Measurements from ENCODE around the gene NPIPA1.
A peak's percentile ranks its signal among the peaks of the same experiment; 100 is the strongest.
"Not testable (repeated sequence)": the region's sequence is repeated elsewhere in the genome, so short reads cannot be mapped to it uniquely, and the experiment has no call there.

Gene NPIPA1

DNA sequence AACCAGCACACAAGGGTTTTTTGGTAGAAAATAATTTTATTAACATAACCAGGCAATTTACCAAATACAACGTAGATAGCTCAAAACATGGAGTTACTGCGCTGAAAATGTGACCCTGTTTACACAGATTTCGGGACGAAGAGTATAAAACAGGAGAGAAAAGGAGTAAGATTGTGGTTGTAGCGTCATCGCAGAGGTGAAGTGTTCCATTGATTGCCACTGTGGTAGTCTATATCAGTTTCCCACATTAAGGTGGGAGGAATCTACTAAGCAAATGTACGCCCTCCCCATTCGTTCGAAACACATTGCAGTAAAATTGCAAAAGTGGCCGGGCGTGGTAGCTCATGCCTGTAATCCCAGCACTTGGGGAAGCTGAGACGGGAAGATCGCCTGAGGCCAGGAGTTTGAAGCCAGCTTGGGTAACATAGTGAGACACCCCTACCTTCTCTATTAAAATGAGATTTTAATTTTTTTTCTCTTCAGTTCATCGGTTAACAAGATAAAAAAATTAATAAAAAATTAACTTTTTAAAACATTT is 36.6 kb downstream of the NPIPA1 start:
- H3K9ac ChIP-seq (ENCODE audit: low read depth, low read length) = peak overlapping the region; percentile 42
- H3K36me3 ChIP-seq (ENCODE audit: control insufficient read depth, insufficient read depth, low read length); H3K4me1 ChIP-seq (ENCODE audit: control insufficient read depth, insufficient read depth, low read length); H3K9me3 ChIP-seq (ENCODE audit: control insufficient read depth, insufficient read depth, low read length); H3K27me3 ChIP-seq (ENCODE audit: control insufficient read depth, insufficient read depth, low read length): not testable (repeated sequence)
- peak overlapping the region; percentile 95 for H3K4me3 ChIP-seq (ENCODE audit: low read depth, low read length)

DNA sequence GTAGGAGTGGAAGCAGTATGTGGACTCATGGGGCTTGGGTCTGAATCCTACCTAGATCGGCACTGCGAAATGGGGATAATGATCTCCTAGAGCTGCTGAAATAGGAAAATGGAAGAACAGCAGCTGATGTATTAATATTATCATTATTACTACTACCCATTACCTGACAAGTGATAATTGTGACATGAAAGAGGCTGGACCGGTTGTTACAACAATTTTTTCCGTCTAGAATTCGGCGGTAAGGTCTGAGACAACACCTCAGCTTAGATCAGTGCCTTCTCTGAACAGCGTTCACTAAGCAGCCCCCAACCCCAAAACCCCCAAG is 37.0 kb downstream of the NPIPA1 start:
- H3K9ac ChIP-seq (ENCODE audit: low read depth, low read length) = peak overlapping the region; percentile 42
- not testable (repeated sequence) for H3K36me3 ChIP-seq (ENCODE audit: control insufficient read depth, insufficient read depth, low read length); H3K9me3 ChIP-seq (ENCODE audit: control insufficient read depth, insufficient read depth, low read length); H3K4me1 ChIP-seq (ENCODE audit: control insufficient read depth, insufficient read depth, low read length); H3K27me3 ChIP-seq (ENCODE audit: control insufficient read depth, insufficient read depth, low read length)
- H3K4me3 ChIP-seq (ENCODE audit: low read depth, low read length) = peak overlapping the region; percentile 95

- not testable (repeated sequence) for H3K27me3 ChIP-seq (ENCODE audit: control insufficient read depth, insufficient read depth, low read length); H3K36me3 ChIP-seq (ENCODE audit: control insufficient read depth, insufficient read depth, low read length); H3K4me1 ChIP-seq (ENCODE audit: control insufficient read depth, insufficient read depth, low read length); H3K9me3 ChIP-seq (ENCODE audit: control insufficient read depth, insufficient read depth, low read length)
- Histone ChIP-seq H3K9ac (ENCODE audit: low read depth, low read length) (peak within 1 kb of the TSS; percentile 97), H3K4me3 (ENCODE audit: low read depth, low read length) (peak within 1 kb of the TSS; percentile 95)
Measured at GRCh38 chr16:14974656-14975417, 37.6 kb downstream of the NPIPA1 start, which contains the start of gene PDXDC1. TSS of gene PDXDC1 (plus strand) at chr16:14975026. CDS start at chr16:14975200, 174 bp downstream.

GRCh38 chr16:14975418-14976194 is 38.4 kb downstream of the NPIPA1 start:
- peak overlapping the region; percentile 97 for H3K9ac ChIP-seq (ENCODE audit: low read depth, low read length)
- H3K27me3 ChIP-seq (ENCODE audit: control insufficient read depth, insufficient read depth, low read length); H3K36me3 ChIP-seq (ENCODE audit: control insufficient read depth, insufficient read depth, low read length); H3K4me1 ChIP-seq (ENCODE audit: control insufficient read depth, insufficient read depth, low read length); H3K9me3 ChIP-seq (ENCODE audit: control insufficient read depth, insufficient read depth, low read length): not testable (repeated sequence)
- peak overlapping the region; percentile 95 for H3K4me3 ChIP-seq (ENCODE audit: low read depth, low read length)

DNA sequence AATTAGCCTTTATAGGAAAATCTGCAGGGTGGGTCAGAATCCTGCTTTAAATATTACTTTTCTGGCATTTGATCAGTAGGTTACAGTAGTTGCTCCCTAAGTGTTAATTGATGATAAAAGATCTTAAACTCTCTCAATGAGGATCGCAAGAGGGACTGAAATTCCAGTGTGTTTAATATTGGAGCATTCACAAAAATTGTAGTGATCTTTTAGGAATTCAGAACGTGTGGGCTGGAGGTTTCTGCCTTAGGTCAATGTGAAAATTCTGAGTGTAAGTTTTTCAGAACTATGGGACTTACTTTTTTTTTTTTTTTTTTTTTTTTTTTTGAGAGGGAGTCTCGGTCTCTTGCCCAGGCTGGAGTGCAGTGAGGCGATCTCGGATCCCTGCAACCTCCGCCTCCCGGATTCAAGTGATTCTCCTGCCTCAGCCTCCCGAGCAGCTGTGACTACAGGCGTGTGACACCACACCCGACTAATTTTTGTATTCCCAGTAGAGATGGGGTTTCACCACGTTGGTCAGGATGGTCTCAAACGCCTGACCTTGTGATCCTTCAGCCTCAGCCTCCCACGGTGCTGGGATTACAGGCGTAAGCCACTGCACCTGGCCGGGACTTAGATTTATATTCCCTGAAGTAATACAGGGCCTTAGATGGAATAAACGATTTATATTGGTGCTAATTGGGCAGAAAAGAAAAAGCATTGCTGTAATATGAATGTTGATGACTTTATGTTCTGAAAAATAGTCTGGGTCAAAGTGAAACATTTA is 39.9 kb downstream of the NPIPA1 start:
- not testable (repeated sequence) for H3K9ac ChIP-seq (ENCODE audit: low read depth, low read length); H3K27me3 ChIP-seq (ENCODE audit: control insufficient read depth, insufficient read depth, low read length); H3K4me3 ChIP-seq (ENCODE audit: low read depth, low read length); H3K4me1 ChIP-seq (ENCODE audit: control insufficient read depth, insufficient read depth, low read length); H3K36me3 ChIP-seq (ENCODE audit: control insufficient read depth, insufficient read depth, low read length); H3K9me3 ChIP-seq (ENCODE audit: control insufficient read depth, insufficient read depth, low read length)

GRCh38 chr16:14978281-14978680 is 41.0 kb downstream of the NPIPA1 start:
- not testable (repeated sequence) for H3K27me3 ChIP-seq (ENCODE audit: control insufficient read depth, insufficient read depth, low read length); H3K9me3 ChIP-seq (ENCODE audit: control insufficient read depth, insufficient read depth, low read length); H3K36me3 ChIP-seq (ENCODE audit: control insufficient read depth, insufficient read depth, low read length); H3K4me1 ChIP-seq (ENCODE audit: control insufficient read depth, insufficient read depth, low read length); H3K9ac ChIP-seq (ENCODE audit: low read depth, low read length); H3K4me3 ChIP-seq (ENCODE audit: low read depth, low read length)

- H3K36me3 ChIP-seq (ENCODE audit: control insufficient read depth, insufficient read depth, low read length); H3K4me1 ChIP-seq (ENCODE audit: control insufficient read depth, insufficient read depth, low read length); H3K4me3 ChIP-seq (ENCODE audit: low read depth, low read length); H3K27me3 ChIP-seq (ENCODE audit: control insufficient read depth, insufficient read depth, low read length); H3K9me3 ChIP-seq (ENCODE audit: control insufficient read depth, insufficient read depth, low read length); H3K9ac ChIP-seq (ENCODE audit: low read depth, low read length): not testable (repeated sequence)
Measured at GRCh38 chr16:14978908-14979307, 41.7 kb downstream of the NPIPA1 start.

- not testable (repeated sequence) for H3K27me3 ChIP-seq (ENCODE audit: control insufficient read depth, insufficient read depth, low read length); H3K4me1 ChIP-seq (ENCODE audit: control insufficient read depth, insufficient read depth, low read length); H3K9me3 ChIP-seq (ENCODE audit: control insufficient read depth, insufficient read depth, low read length); H3K9ac ChIP-seq (ENCODE audit: low read depth, low read length); H3K4me3 ChIP-seq (ENCODE audit: low read depth, low read length); H3K36me3 ChIP-seq (ENCODE audit: control insufficient read depth, insufficient read depth, low read length)
Measured at GRCh38 chr16:14981234-14981633, 44.0 kb downstream of the NPIPA1 start.

- not testable (repeated sequence) for H3K36me3 ChIP-seq (ENCODE audit: control insufficient read depth, insufficient read depth, low read length); H3K4me1 ChIP-seq (ENCODE audit: control insufficient read depth, insufficient read depth, low read length); H3K9ac ChIP-seq (ENCODE audit: low read depth, low read length); H3K9me3 ChIP-seq (ENCODE audit: control insufficient read depth, insufficient read depth, low read length); H3K4me3 ChIP-seq (ENCODE audit: low read depth, low read length); H3K27me3 ChIP-seq (ENCODE audit: control insufficient read depth, insufficient read depth, low read length)
Measured at GRCh38 chr16:14982521-14982920, 45.3 kb downstream of the NPIPA1 start.

- H3K27me3 ChIP-seq (ENCODE audit: control insufficient read depth, insufficient read depth, low read length); H3K36me3 ChIP-seq (ENCODE audit: control insufficient read depth, insufficient read depth, low read length); H3K4me3 ChIP-seq (ENCODE audit: low read depth, low read length); H3K9ac ChIP-seq (ENCODE audit: low read depth, low read length); H3K9me3 ChIP-seq (ENCODE audit: control insufficient read depth, insufficient read depth, low read length); H3K4me1 ChIP-seq (ENCODE audit: control insufficient read depth, insufficient read depth, low read length): not testable (repeated sequence)
Measured at GRCh38 chr16:14988092-14988491, 50.8 kb downstream of the NPIPA1 start.

- not testable (repeated sequence) for H3K4me1 ChIP-seq (ENCODE audit: control insufficient read depth, insufficient read depth, low read length); H3K4me3 ChIP-seq (ENCODE audit: low read depth, low read length); H3K9ac ChIP-seq (ENCODE audit: low read depth, low read length)
Measured at GRCh38 chr16:14988661-14989191, 51.5 kb downstream of the NPIPA1 start.

More at GRCh38 chr16:14988661-14989191, 51.5 kb downstream of the NPIPA1 start:
- not testable (repeated sequence) for H3K36me3 ChIP-seq (ENCODE audit: control insufficient read depth, insufficient read depth, low read length); H3K27me3 ChIP-seq (ENCODE audit: control insufficient read depth, insufficient read depth, low read length); H3K9me3 ChIP-seq (ENCODE audit: control insufficient read depth, insufficient read depth, low read length)

Measured in iPS-15b (cell line).